ENCODE results near the gene IZUMO1.

The IZUMO1 gene

GRCh38 chr19:48739404-48740163 is 7.1 kb downstream of the IZUMO1 start:
- Histone ChIP-seq H2AFZ (ENCODE audit: low read depth, low read length) (peak overlapping the region; percentile 85), H3K36me3 (ENCODE audit: insufficient read depth, low read length) (no peaks in the 10 kb centered on the region), H3K9me3 (ENCODE audit: low read length) (peaks cover 5% of the 10 kb centered on the region), H3K4me3 (ENCODE audit: low read length) (peak overlapping the region; percentile 41), H3K4me1 (ENCODE audit: insufficient read depth, low read length) (peaks cover 5% of the 10 kb centered on the region), H3K27me3 (ENCODE audit: insufficient read depth, low read length) (peaks cover 14% of the 10 kb centered on the region)

DNA sequence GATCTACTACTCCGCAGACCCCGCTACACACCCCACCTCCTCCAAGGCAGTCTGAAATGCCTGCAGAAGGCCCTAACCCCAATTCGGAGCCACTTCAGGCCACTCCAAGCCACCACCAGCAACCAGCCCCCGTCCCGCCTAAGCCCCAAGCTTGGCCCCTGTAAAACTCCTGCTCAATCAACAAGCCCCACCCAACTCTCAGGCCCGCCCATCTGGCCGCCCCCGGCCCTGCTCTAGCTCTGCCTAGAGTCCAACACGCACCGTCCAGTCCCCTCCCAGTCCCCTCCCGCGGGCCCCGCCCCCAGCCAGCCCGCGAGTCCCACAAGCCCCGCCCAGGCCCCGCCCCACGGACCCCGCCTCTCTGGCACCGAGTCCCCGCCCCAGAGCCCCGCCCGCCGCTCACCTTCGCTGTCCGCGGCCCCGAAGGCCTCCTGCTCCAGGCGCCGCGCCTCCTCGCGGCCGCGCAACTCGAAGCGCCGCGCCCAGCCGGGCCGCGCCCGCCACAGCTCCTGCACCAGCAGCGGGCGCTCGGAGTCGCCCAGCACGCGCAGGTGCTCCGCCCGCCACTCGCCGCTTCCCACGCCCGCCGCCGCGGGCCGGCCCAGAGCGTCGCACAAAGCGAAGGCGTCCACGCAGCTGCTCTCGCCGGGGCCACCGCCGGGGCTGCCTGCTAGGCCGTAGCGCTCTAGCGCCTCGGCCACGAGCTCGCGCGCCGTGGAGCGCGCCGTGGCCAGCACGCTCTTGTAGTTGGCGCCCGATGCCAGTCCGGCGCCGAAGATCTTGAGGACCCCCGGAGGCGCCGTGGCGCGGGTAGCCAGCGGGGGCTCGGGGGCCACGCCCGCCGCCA is 7.9 kb downstream of the IZUMO1 start:
- H3K4me3 ChIP-seq (ENCODE audit: low read length): peak overlapping the region; percentile 41
- peak overlapping the region; percentile 85 for H2AFZ ChIP-seq (ENCODE audit: low read depth, low read length)
- H3K36me3 ChIP-seq (ENCODE audit: insufficient read depth, low read length): no peaks in the 10 kb centered on the region
- H3K9me3 ChIP-seq (ENCODE audit: low read length): peaks cover 5% of the 10 kb centered on the region
- H3K27me3 ChIP-seq (ENCODE audit: insufficient read depth, low read length): peaks cover 14% of the 10 kb centered on the region
- peaks cover 5% of the 10 kb centered on the region for H3K4me1 ChIP-seq (ENCODE audit: insufficient read depth, low read length)

DNA sequence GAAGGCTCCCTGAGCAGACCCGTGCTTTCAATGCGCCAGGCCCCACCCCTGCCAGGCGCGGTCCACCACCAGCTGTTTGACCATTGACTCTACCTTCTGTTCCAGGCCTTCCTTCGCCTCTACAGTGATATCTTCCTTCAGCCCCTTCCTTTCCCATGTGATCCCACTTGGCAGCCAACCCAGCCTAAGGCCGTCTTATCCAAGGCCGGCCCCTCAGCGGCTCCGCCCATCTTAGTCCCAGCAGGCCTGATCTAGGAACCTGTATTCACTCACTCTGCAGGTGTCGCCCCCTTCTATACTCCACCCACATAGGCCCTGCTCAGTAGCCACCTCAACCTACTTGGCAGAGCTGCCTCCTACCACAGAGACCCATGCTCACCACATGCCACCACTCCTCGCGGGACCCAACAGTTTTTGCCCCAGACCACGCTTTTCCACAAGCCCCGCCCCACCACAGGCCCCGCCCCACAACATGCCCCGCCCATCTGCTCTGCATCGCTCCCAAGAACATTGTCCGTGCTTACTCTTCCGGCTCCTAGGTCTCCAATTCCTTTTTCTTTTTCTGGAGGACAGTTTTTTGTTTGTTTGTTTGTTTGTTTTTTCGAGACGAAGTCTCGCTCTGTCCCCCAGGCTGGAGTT is 9.2 kb downstream of the IZUMO1 start:
- Histone ChIP-seq H3K9me3 (ENCODE audit: low read length) (peaks cover 5% of the 10 kb centered on the region), H3K4me1 (ENCODE audit: insufficient read depth, low read length) (peaks cover 5% of the 10 kb centered on the region), H2AFZ (ENCODE audit: low read depth, low read length) (no peak overlapping the region), H3K36me3 (ENCODE audit: insufficient read depth, low read length) (no peaks in the 10 kb centered on the region), H3K4me3 (ENCODE audit: low read length) (no peak overlapping the region), H3K27me3 (ENCODE audit: insufficient read depth, low read length) (peaks cover 14% of the 10 kb centered on the region)

GRCh38 chr19:48735031-48735615 is 11.6 kb downstream of the IZUMO1 start:
- Histone ChIP-seq H2AFZ (ENCODE audit: low read depth, low read length) (no peak overlapping the region), H3K27me3 (ENCODE audit: insufficient read depth, low read length) (peaks cover 5% of the 10 kb centered on the region), H3K9me3 (ENCODE audit: low read length) (no peaks in the 10 kb centered on the region), H3K36me3 (ENCODE audit: insufficient read depth, low read length) (no peaks in the 10 kb centered on the region), H3K4me3 (ENCODE audit: low read length) (no peak overlapping the region), H3K4me1 (ENCODE audit: insufficient read depth, low read length) (peaks cover 5% of the 10 kb centered on the region)

- Histone ChIP-seq H3K4me1 (ENCODE audit: insufficient read depth, low read length) (peaks cover 5% of the 10 kb centered on the region), H3K27me3 (ENCODE audit: insufficient read depth, low read length) (peaks cover under 1% of the 10 kb centered on the region), H3K4me3 (ENCODE audit: low read length) (no peak overlapping the region), H3K9me3 (ENCODE audit: low read length) (no peaks in the 10 kb centered on the region), H3K36me3 (ENCODE audit: insufficient read depth, low read length) (no peaks in the 10 kb centered on the region), H2AFZ (ENCODE audit: low read depth, low read length) (no peak overlapping the region)
Observed at GRCh38 chr19:48734625-48735024, 12.1 kb downstream of the IZUMO1 start.

GRCh38 chr19:48731452-48731851 is 15.3 kb downstream of the IZUMO1 start:
- Histone ChIP-seq H3K4me1 (ENCODE audit: insufficient read depth, low read length) (no peaks in the 10 kb centered on the region), H3K36me3 (ENCODE audit: insufficient read depth, low read length) (no peaks in the 10 kb centered on the region), H3K4me3 (ENCODE audit: low read length) (no peak overlapping the region), H2AFZ (ENCODE audit: low read depth, low read length) (no peak overlapping the region), H3K9me3 (ENCODE audit: low read length) (no peaks in the 10 kb centered on the region), H3K27me3 (ENCODE audit: insufficient read depth, low read length) (no peaks in the 10 kb centered on the region)

- no peaks in the 10 kb centered on the region for H3K9me3 ChIP-seq (ENCODE audit: low read length)
Observed at GRCh38 chr19:48728911-48729664, 17.6 kb downstream of the IZUMO1 start.

GRCh38 chr19:48726556-48726955 is 20.2 kb downstream of the IZUMO1 start:
- no peaks in the 10 kb centered on the region for H3K36me3 ChIP-seq (ENCODE audit: insufficient read depth, low read length)
- no peak overlapping the region for H2AFZ ChIP-seq (ENCODE audit: low read depth, low read length)
- H3K4me1 ChIP-seq (ENCODE audit: insufficient read depth, low read length): peaks cover 9% of the 10 kb centered on the region
- no peak overlapping the region for H3K4me3 ChIP-seq (ENCODE audit: low read length)
- H3K27me3 ChIP-seq (ENCODE audit: insufficient read depth, low read length): no peaks in the 10 kb centered on the region
- no peaks in the 10 kb centered on the region for H3K9me3 ChIP-seq (ENCODE audit: low read length)

More at GRCh38 chr19:48728911-48729664, 17.6 kb downstream of the IZUMO1 start:
- Histone ChIP-seq H3K4me1 (ENCODE audit: insufficient read depth, low read length) (peaks cover 9% of the 10 kb centered on the region), H3K27me3 (ENCODE audit: insufficient read depth, low read length) (no peaks in the 10 kb centered on the region), H2AFZ (ENCODE audit: low read depth, low read length) (no peak overlapping the region), H3K36me3 (ENCODE audit: insufficient read depth, low read length) (no peaks in the 10 kb centered on the region), H3K4me3 (ENCODE audit: low read length) (no peak overlapping the region)

DNA sequence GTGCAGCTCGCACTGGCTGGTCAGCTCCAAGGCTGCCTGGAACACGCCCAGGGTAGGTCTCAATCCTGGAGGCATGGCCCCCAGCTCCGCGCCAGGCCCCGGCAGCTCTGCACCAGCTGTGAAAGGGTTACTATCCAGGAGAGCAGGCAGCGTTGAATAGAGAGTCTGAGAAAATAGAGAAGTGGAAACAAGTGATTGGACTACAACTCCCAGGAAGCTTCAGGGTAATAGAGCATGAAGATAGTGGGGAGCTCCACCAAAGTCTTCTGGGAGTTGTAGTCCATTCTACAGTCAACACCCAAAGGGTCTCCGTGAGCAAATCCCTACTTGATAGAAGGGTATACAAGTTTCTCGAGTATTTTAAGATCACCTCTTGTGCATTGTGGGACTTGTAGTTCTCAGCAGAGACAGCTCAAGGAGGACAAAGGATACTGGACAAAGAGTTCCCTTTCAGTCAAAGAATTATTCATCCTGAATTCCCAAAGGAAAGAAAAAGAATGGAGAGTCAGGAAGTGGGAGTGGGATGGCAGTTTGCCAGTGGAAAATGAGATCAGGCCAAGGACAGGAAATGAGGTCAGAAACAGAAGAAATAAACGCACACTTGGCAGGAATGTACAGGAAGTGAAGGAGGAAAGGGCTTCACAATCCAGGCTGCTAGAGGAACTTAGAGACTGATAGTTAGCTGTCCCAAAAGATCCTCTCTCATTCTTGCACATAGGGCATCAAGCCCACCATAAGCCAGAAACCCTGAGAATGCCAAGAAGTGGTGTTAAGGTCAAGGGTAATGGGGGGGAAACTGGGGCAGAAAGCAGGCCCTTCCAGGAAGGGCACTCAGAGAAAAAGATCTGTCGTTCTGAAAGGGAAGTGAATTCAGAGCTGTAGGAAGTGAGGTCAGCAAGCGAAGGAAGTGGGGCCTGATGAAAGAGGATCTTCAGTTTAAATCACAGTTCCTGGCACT is 21.6 kb downstream of the IZUMO1 start:
- Histone ChIP-seq H3K4me3 (ENCODE audit: low read length) (no peak overlapping the region), H3K36me3 (ENCODE audit: insufficient read depth, low read length) (no peaks in the 10 kb centered on the region), H3K4me1 (ENCODE audit: insufficient read depth, low read length) (peaks cover 11% of the 10 kb centered on the region), H2AFZ (ENCODE audit: low read depth, low read length) (peak overlapping the region; percentile 78), H3K27me3 (ENCODE audit: insufficient read depth, low read length) (no peaks in the 10 kb centered on the region), H3K9me3 (ENCODE audit: low read length) (no peaks in the 10 kb centered on the region)

- H3K36me3 ChIP-seq (ENCODE audit: insufficient read depth, low read length): no peaks in the 10 kb centered on the region
- H3K4me1 ChIP-seq (ENCODE audit: insufficient read depth, low read length): peaks cover 27% of the 10 kb centered on the region
- no peaks in the 10 kb centered on the region for H3K27me3 ChIP-seq (ENCODE audit: insufficient read depth, low read length)
- no peaks in the 10 kb centered on the region for H3K9me3 ChIP-seq (ENCODE audit: low read length)
- no peak overlapping the region for H3K4me3 ChIP-seq (ENCODE audit: low read length)
- no peak overlapping the region for H2AFZ ChIP-seq (ENCODE audit: low read depth, low read length)
Observed at GRCh38 chr19:48722196-48722708, 24.5 kb downstream of the IZUMO1 start.

DNA sequence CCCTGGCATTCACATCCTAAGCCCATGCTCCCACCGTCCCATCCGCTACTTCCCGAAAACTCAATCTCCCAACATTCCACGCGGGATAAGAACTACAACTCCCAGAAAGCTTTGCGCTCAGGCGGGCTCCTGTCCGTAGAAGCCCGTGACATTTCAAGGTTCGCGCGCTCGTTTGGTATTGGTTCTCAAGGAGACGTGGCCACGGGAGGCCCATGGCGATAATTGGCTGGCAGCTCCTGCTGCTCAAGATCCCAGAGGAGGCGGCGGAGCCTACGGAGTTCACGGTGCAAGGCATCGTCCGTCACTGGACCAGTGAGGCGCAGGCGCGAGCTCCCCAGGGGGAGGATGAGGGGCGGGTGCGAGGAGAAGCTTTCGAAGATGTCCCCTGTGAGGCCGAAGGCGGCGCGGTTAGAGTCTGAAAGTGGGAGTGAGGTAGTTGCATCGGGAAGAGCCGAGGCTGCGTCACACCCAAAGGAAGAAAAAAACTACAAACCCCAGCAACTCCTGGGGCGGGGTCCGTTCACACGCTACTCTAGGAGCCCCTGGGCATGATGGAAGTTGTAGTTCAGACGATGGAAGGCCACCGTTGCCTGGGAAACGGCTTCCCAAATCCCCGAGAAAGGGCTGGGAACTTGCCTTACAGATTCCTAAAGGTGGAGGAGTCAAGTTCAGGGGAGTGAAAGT is 26.0 kb downstream of the IZUMO1 start:
- Histone ChIP-seq H2AFZ (ENCODE audit: low read depth, low read length) (peak overlapping the region; percentile 36), H3K4me1 (ENCODE audit: insufficient read depth, low read length) (peaks cover 30% of the 10 kb centered on the region), H3K4me3 (ENCODE audit: low read length) (peak overlapping the region; percentile 58), H3K9me3 (ENCODE audit: low read length) (no peaks in the 10 kb centered on the region), H3K36me3 (ENCODE audit: insufficient read depth, low read length) (no peaks in the 10 kb centered on the region), H3K27me3 (ENCODE audit: insufficient read depth, low read length) (no peaks in the 10 kb centered on the region)

Measured in neuron (in vitro differentiated cells).